Gastrocnemius medialis (tissue), 4 donors: ENCODE measurements around the gene ZYX. TPM values are rescaled to one million over a fixed set of nuclear protein-coding genes. Genes with fewer than 3 reads are reported as not detected.

Experiments
- ATAC-seq, 2 donors: fragments of 150-250 bp; one replicate each; pipeline ENCODE4 v1.9.1; 2016
- DNase-seq, 2 donors: peaks; one replicate each; pipeline ENCODE4 v3.0.0-alpha.2; 2019
- H3K27ac ChIP-seq, 4 donors: fragments of 200-600 bp; sonication (generic); 1 replicate in 1 of 4; 2 replicates in 3 of 4; pipeline ENCODE4 v1.5.1; 2016 to 2018; ENCODE audit warnings: mild to moderate bottlenecking in 2 of 4, moderate library complexity in 1 of 4
- H3K27me3 ChIP-seq, 3 donors: fragments of 200-600 bp; sonication (generic) in 2 of 3; 1 replicate in 1 of 3; 2 replicates in 2 of 3; pipeline versions ENCODE4 v1.5.1 to v1.6.0; 2016 to 2019; ENCODE audit warnings: mild to moderate bottlenecking in 1 of 3, moderate library complexity in 1 of 3
- H3K36me3 ChIP-seq, 2 donors: fragments of 200-600 bp; sonication (generic) in 1 of 2; one replicate each; pipeline ENCODE4 v1.5.1; 2017 to 2018
- H3K4me1 ChIP-seq, 2 donors: fragments of 200-600 bp; sonication (generic) in 1 of 2; one replicate each; pipeline ENCODE4 v1.5.1; 2016 to 2017; ENCODE audit warnings: mild to moderate bottlenecking in 2 of 2
- H3K4me3 ChIP-seq, 4 donors: fragments of 200-600 bp; sonication (generic) in 3 of 4; 1 replicate in 1 of 4; 2 replicates in 3 of 4; pipeline ENCODE4 v1.5.1; 2016 to 2019; ENCODE audit warnings: mild to moderate bottlenecking in 2 of 4
- H3K9me3 ChIP-seq, 3 donors: fragments of 200-600 bp; sonication (generic) in 2 of 3; 1 replicate in 1 of 3; 2 replicates in 2 of 3; pipeline ENCODE4 v1.5.1; 2016 to 2019
- CTCF ChIP-seq, 5 experiments: fragments of 450-650 bp in 3 of 5; fragments of 200-600 bp in 2 of 5; sonication (generic) in 2 of 5; IDR thresholded peaks in 4 of 5; conservative IDR thresholded peaks in 1 of 5; 1 replicate in 4 of 5; 2 replicates in 1 of 5; pipeline ENCODE4 v1.5.1; 2016 to 2019; ENCODE audit warnings: antibody characterized with exemption in 5 of 5, mild to moderate bottlenecking in 3 of 5, moderate library complexity in 3 of 5
- POLR2A ChIP-seq, 2 donors: fragments of 450-650 bp; IDR thresholded peaks; one replicate each; pipeline ENCODE4 v1.6.1; 2017; ENCODE audit warnings: antibody characterized with exemption in 2 of 2, mild to moderate bottlenecking in 2 of 2, moderate library complexity in 2 of 2
- in situ Hi-C, 4 donors: fragments of 200-750 bp; cut with MboI; loops; one replicate each; pipeline versions ENCODE4 v1.15.0 to v1.8.0; 2017; ENCODE audit warnings: low sequenced_read_pairs in 4 of 4
- intact Hi-C: fragments of 100-400 bp; cut with DNase I; formaldehyde crosslinking; loops from one replicate; pipeline ENCODE4 v1.15.1; 2023; ENCODE audit warnings: low total_unique reads
- microRNA-seq, 2 donors: library from miRNA; unstranded; fragments of <30 nt; microRNA quantifications; one replicate each; pipeline ENCODE4, GENCODE V29; 2016; ENCODE audit warnings: borderline replicate concordance in 2 of 2
- total RNA-seq, 4 donors: library from RNA; depleted of rRNA; stranded (reverse); fragments of >200 nt; gene quantifications; one replicate each; pipeline versions ENCODE4 v1.1.0 to v1.2.3, GENCODE V29; 2016

The ZYX gene
- total RNA-seq, 4 donors from 2014 or later = 27.1 to 81.8 (median 43.2) TPM

- no peaks in the 10 kb centered on the region for H3K4me1 ChIP-seq
- H3K9me3 ChIP-seq = no peaks in the 10 kb centered on the region
- H3K4me3 ChIP-seq = no peak overlapping the region
- no peaks in the 10 kb centered on the region for H3K27me3 ChIP-seq
- H3K36me3 ChIP-seq = no peaks in the 10 kb centered on the region
- no peak overlapping the region for H3K27ac ChIP-seq
- DNase-seq (no peak), ATAC-seq (no peak)
- TF ChIP-seq POLR2A (IDR thresholded peaks at IDR 0.05) (no peak), CTCF (IDR thresholded peaks at IDR 0.05 in 4 of 5, conservative IDR thresholded peaks at IDR 0.05 in 1 of 5) (no peak)
- in situ Hi-C loops (loop anchor here in 1 of 4 donors (25.0 kb wide), 1 partner anchor 423 kb away; no protein-coding TSS in a partner anchor), intact Hi-C loops (no loop called here)
Observed at GRCh38 chr7:143435266-143435665, 54.1 kb downstream of the ZYX start.

- H3K27ac ChIP-seq = no peak overlapping the region
- no peaks in the 10 kb centered on the region for H3K36me3 ChIP-seq
- intact Hi-C loops = no loop called here
- in situ Hi-C loops = loop anchor here in 1 of 4 donors (25.0 kb wide), 1 partner anchor 424 kb away; no protein-coding TSS in a partner anchor
- ATAC-seq (no peak), DNase-seq (no peak)
- no peaks in the 10 kb centered on the region for H3K9me3 ChIP-seq
- H3K27me3 ChIP-seq = no peaks in the 10 kb centered on the region
- TF ChIP-seq POLR2A (IDR thresholded peaks at IDR 0.05) (no peak), CTCF (IDR thresholded peaks at IDR 0.05 in 4 of 5, conservative IDR thresholded peaks at IDR 0.05 in 1 of 5) (no peak)
- no peak overlapping the region for H3K4me3 ChIP-seq
- no peaks in the 10 kb centered on the region for H3K4me1 ChIP-seq
Observed at GRCh38 chr7:143436325-143436946, 55.3 kb downstream of the ZYX start.

GRCh38 chr7:143437578-143437977 is 56.4 kb downstream of the ZYX start:
- Histone ChIP-seq H3K4me3 (no peak overlapping the region), H3K27ac (no peak overlapping the region), H3K4me1 (no peaks in the 10 kb centered on the region), H3K27me3 (no peaks in the 10 kb centered on the region), H3K9me3 (no peaks in the 10 kb centered on the region), H3K36me3 (no peaks in the 10 kb centered on the region)
- in situ Hi-C loops (loop anchor here in 1 of 4 donors (25.0 kb wide), 1 partner anchor 425 kb away; no protein-coding TSS in a partner anchor), intact Hi-C loops (no loop called here)
- ATAC-seq (no peak), DNase-seq (no peak)
- TF ChIP-seq CTCF (IDR thresholded peaks at IDR 0.05 in 4 of 5, conservative IDR thresholded peaks at IDR 0.05 in 1 of 5) = no peak
- TF ChIP-seq POLR2A (IDR thresholded peaks at IDR 0.05) = no peak

- Histone ChIP-seq H3K9me3 (no peaks in the 10 kb centered on the region), H3K27ac (no peak overlapping the region), H3K27me3 (no peaks in the 10 kb centered on the region), H3K4me1 (no peaks in the 10 kb centered on the region), H3K36me3 (no peaks in the 10 kb centered on the region), H3K4me3 (no peak overlapping the region)
- DNase-seq (no peak), ATAC-seq (no peak)
- intact Hi-C loops (no loop called here), in situ Hi-C loops (loop anchor here in 1 of 4 donors (25.0 kb wide), 1 partner anchor 428 kb away; no protein-coding TSS in a partner anchor)
- TF ChIP-seq POLR2A (IDR thresholded peaks at IDR 0.05) (no peak), CTCF (IDR thresholded peaks at IDR 0.05 in 4 of 5, conservative IDR thresholded peaks at IDR 0.05 in 1 of 5) (no peak)
Observed at GRCh38 chr7:143439866-143440265, 58.7 kb downstream of the ZYX start.

Small RNAs within 50 kb of the gene (microRNA-seq; reads per million reads assigned to microRNA genes)
- gene MIR6892 = 0 reads per million in 2 donors

Other genes with a start within 250 kb of the ZYX start
- not detected for gene PIP, start 249.3 kb upstream of the ZYX start, total RNA-seq
- not detected for gene TAS2R39, start 197.9 kb upstream of the ZYX start, total RNA-seq
- gene TAS2R40, start 159.3 kb upstream of the ZYX start, total RNA-seq = not detected
- gene GSTK1, start 117.9 kb upstream of the ZYX start, total RNA-seq = 100 to 1,000 TPM in 1 of 4 donors, 10 to 100 TPM in 3; 59.5 to 114 (median 85.0) TPM
- gene TMEM139, start 96.4 kb upstream of the ZYX start, total RNA-seq = not detected
- gene CASP2, start 93.0 kb upstream of the ZYX start, total RNA-seq = 10 to 100 TPM in 1 of 4 donors, 1 to 10 TPM in 3; 3.1 to 13.9 (median 4.1) TPM
- gene CLCN1, start 65.2 kb upstream of the ZYX start, total RNA-seq = 1 to 10 TPM in 3 of 4 donors, under 1 TPM in 1; 0.92 to 2.9 (median 1.7) TPM
- 1 to 10 TPM in 1 of 4 donors, under 1 TPM in 2, not detected in 1; 0.33 to 1.2 (median 0.38) TPM for gene FAM131B, start 18.6 kb upstream of the ZYX start, total RNA-seq
- not detected for gene EPHA1, start 27.5 kb downstream of the ZYX start, total RNA-seq
- gene TAS2R60, start 62.1 kb downstream of the ZYX start, total RNA-seq = not detected
- gene TAS2R41, start 96.5 kb downstream of the ZYX start, total RNA-seq = not detected
- not detected for gene CTAGE15, start 190.5 kb downstream of the ZYX start, total RNA-seq
- gene TCAF2, start 239.6 kb downstream of the ZYX start, total RNA-seq = 1 to 10 TPM; 1.6 to 2.9 (median 2.3) TPM